ENCODE data around the gene THAP5.

GRCh38 chr7:108526768-108527017, 42.8 kb downstream of the THAP5 start:
- TF ChIP-seq CTCF (IDR thresholded peaks at IDR 0.05): no peak
- TF ChIP-seq POLR2A (IDR thresholded peaks at IDR 0.05): no peak

Measured in thyroid gland (tissue), 4 donors.